IMR-90 (cell line): Measurements from ENCODE around the gene CD207. TPM values are rescaled to one million over a fixed set of nuclear protein-coding genes. Genes with fewer than 3 reads are reported as not detected.

Experiments used
- ATAC-seq: fragments of 200-7000 bp; cut with Tn5 transposase; 2 replicates; pipeline ENCODE4 v1.9.1; 2020; ENCODE audit warnings: low read depth, mild to moderate bottlenecking, moderate library complexity
- BruUV-seq: library from RNA; stranded (reverse); fragments of 400-500 nt; replicated peaks from 2 replicates; lab custom pipeline; 2021; lab: Mats Ljungman, UMichigan
- CTCF ChIA-PET: fragments of 300-600 bp; formaldehyde crosslinking; extraction: SDS; loops from one replicate; lab custom pipeline; 2021; ENCODE audit warnings: antibody characterized with exemption; lab: Yijun Ruan, JAX
- POLR2A ChIA-PET: fragments of 300-600 bp; sonication (Branson Sonifier 250); formaldehyde crosslinking; loops from one replicate; lab custom pipeline; 2022; ENCODE audit warnings: antibody characterized with exemption; ENCODE audit not compliant: unreplicated experiment; lab: Charles Lee
- DNase-seq: peaks from one replicate; pipeline ENCODE4 v3.0.0; 2013
- H2AFZ ChIP-seq: replicated peaks from 2 replicates; pipeline ENCODE3; 2013; ENCODE audit warnings: low read length, mild to moderate bottlenecking; ENCODE audit not compliant: poor library complexity
- H2AK5ac ChIP-seq: 2 replicates; pipeline ENCODE4 v1.6.1; 2013; ENCODE audit warnings: low read depth, low read length, inconsistent platforms
- H2AK9ac ChIP-seq: replicated peaks from 2 replicates; pipeline ENCODE3; 2013; ENCODE audit warnings: mild to moderate bottlenecking, low read depth, low read length, moderate library complexity; ENCODE audit not compliant: poor library complexity
- H2BK120ac ChIP-seq: 2 replicates; pipeline ENCODE4 v1.6.1; 2013; ENCODE audit warnings: low read depth, low read length, inconsistent platforms
- H2BK15ac ChIP-seq: 3 replicates; pipeline ENCODE4 v1.6.1; 2013; ENCODE audit warnings: low read depth, low read length, inconsistent platforms
- H2BK20ac ChIP-seq: 2 replicates; pipeline ENCODE4 v1.6.1; 2013; ENCODE audit warnings: low read depth, mild to moderate bottlenecking, inconsistent platforms, low read length, moderate library complexity
- H2BK5ac ChIP-seq: 2 replicates; pipeline ENCODE4 v1.6.1; 2013; ENCODE audit warnings: mild to moderate bottlenecking, low read depth, low read length, inconsistent platforms; ENCODE audit not compliant: poor library complexity, severe bottlenecking
- H3K14ac ChIP-seq: replicated peaks from 2 replicates; pipeline ENCODE4 v1.6.1; 2013; ENCODE audit warnings: low read depth, low read length, inconsistent platforms
- H3K18ac ChIP-seq: 2 replicates; pipeline ENCODE4 v1.6.1; 2013; ENCODE audit warnings: low read depth, low read length, control low read depth
- H3K23ac ChIP-seq: 2 replicates; pipeline ENCODE4 v1.6.1; 2013; ENCODE audit warnings: low read depth, low read length, inconsistent platforms
- H3K27ac ChIP-seq: 2 replicates; pipeline ENCODE4 v1.5.1; 2013; ENCODE audit warnings: mild to moderate bottlenecking, control low read depth, low read length; ENCODE audit not compliant: insufficient read depth
- H3K27me3 ChIP-seq: 2 replicates; pipeline ENCODE4 v1.6.1; 2013; ENCODE audit warnings: low read length; ENCODE audit not compliant: control insufficient read depth, insufficient read depth
- H3K36me3 ChIP-seq: 2 replicates; pipeline ENCODE4 v1.6.1; 2013; ENCODE audit warnings: low read length, mixed read lengths; ENCODE audit not compliant: control insufficient read depth, insufficient read depth
- H3K4ac ChIP-seq: 2 replicates; pipeline ENCODE4 v1.6.1; 2013; ENCODE audit warnings: low read depth, low read length, inconsistent platforms
- H3K4me1 ChIP-seq: 2 replicates; pipeline ENCODE4 v1.6.1; 2013; ENCODE audit warnings: low read length, mixed read lengths; ENCODE audit not compliant: control insufficient read depth, insufficient read depth
- H3K4me2 ChIP-seq: 2 replicates; pipeline ENCODE4 v1.6.1; 2013; ENCODE audit warnings: low read depth, mild to moderate bottlenecking, control low read depth, low read length, moderate library complexity
- H3K4me3 ChIP-seq: 2 replicates; pipeline ENCODE4 v1.5.1; 2013; ENCODE audit warnings: low read depth, mild to moderate bottlenecking, control low read depth, low read length, moderate library complexity; ENCODE audit not compliant: insufficient read depth
- H3K56ac ChIP-seq: 2 replicates; pipeline ENCODE4 v1.6.1; 2013; ENCODE audit warnings: low read length, inconsistent platforms; ENCODE audit not compliant: insufficient read depth; ENCODE audit errors: extremely low read depth
- H3K79me1 ChIP-seq, 2 experiments: 2 replicates each; pipeline ENCODE4 v1.6.1; 2013; ENCODE audit warnings: low read length in 2 of 2, inconsistent platforms in 1 of 2, low read depth in 1 of 2
- H3K9ac ChIP-seq: 2 replicates; pipeline ENCODE4 v1.6.1; 2013; ENCODE audit warnings: low read depth, low read length, control low read depth
- H3K9me1 ChIP-seq: 2 replicates; pipeline ENCODE4 v1.6.1; 2013; ENCODE audit warnings: low read length, inconsistent platforms; ENCODE audit not compliant: insufficient read depth
- H3K9me3 ChIP-seq: 2 replicates; pipeline ENCODE4 v1.6.1; 2013; ENCODE audit warnings: low read length; ENCODE audit not compliant: control insufficient read depth, insufficient read depth
- H4K20me1 ChIP-seq: 2 replicates; pipeline ENCODE4 v1.6.1; 2013; ENCODE audit warnings: low read length, inconsistent platforms; ENCODE audit not compliant: insufficient read depth
- H4K5ac ChIP-seq: 2 replicates; pipeline ENCODE4 v1.6.1; 2013; ENCODE audit warnings: mild to moderate bottlenecking, low read depth, low read length, control low read depth
- H4K8ac ChIP-seq, 2 experiments: 2 replicates each; pipeline ENCODE4 v1.6.1; 2013; ENCODE audit warnings: low read depth in 2 of 2, low read length in 2 of 2, control low read depth in 1 of 2, inconsistent platforms in 1 of 2
- H4K91ac ChIP-seq: 2 replicates; pipeline ENCODE4 v1.6.1; 2013; ENCODE audit warnings: low read depth, low read length, inconsistent platforms; ENCODE audit not compliant: insufficient read depth
- BHLHE40 ChIP-seq: fragments of 150-350 bp; IDR thresholded peaks from 2 replicates; pipeline ENCODE4 v1.6.1; 2016; ENCODE audit warnings: mild to moderate bottlenecking, low read depth, low read length
- CEBPB ChIP-seq: IDR thresholded peaks from 2 replicates; pipeline ENCODE4 v1.6.1; 2012; ENCODE audit warnings: low read depth, low read length, improper control_type of control experiment
- CHD1 ChIP-seq: IDR thresholded peaks from 2 replicates; pipeline ENCODE4 v1.6.1; 2012; ENCODE audit warnings: low read depth, low read length, improper control_type of control experiment
- FOS ChIP-seq: fragments of 150-350 bp; IDR thresholded peaks from 2 replicates; pipeline ENCODE4 v1.6.1; 2016; ENCODE audit warnings: low read depth, low read length
- MAFK ChIP-seq: IDR thresholded peaks from 2 replicates; pipeline ENCODE4 v1.6.1; 2012; ENCODE audit warnings: low read depth, low read length, improper control_type of control experiment
- MAZ ChIP-seq: IDR thresholded peaks from 2 replicates; pipeline ENCODE4 v1.6.1; 2012; ENCODE audit warnings: low read depth, mild to moderate bottlenecking, low read length, improper control_type of control experiment, moderate library complexity, borderline replicate concordance
- MXI1 ChIP-seq: IDR thresholded peaks from 2 replicates; pipeline ENCODE4 v1.6.1; 2012; ENCODE audit warnings: low read depth, mild to moderate bottlenecking, low read length, moderate library complexity, borderline replicate concordance
- NFE2L2 ChIP-seq: fragments of 150-350 bp; IDR thresholded peaks from 2 replicates; pipeline ENCODE4 v1.6.1; 2016; ENCODE audit warnings: low read depth, mild to moderate bottlenecking, low read length
- RCOR1 ChIP-seq: IDR thresholded peaks from 2 replicates; pipeline ENCODE4 v1.6.1; 2012; ENCODE audit warnings: mild to moderate bottlenecking, low read length, improper control_type of control experiment; ENCODE audit not compliant: insufficient replicate concordance
- RFX5 ChIP-seq: IDR thresholded peaks from 2 replicates; pipeline ENCODE4 v1.8.0; 2012; ENCODE audit warnings: low read depth, mild to moderate bottlenecking, low read length, moderate library complexity
- SMC3 ChIP-seq: fragments of 150-350 bp; IDR thresholded peaks from 2 replicates; pipeline ENCODE4 v1.6.1; 2016; ENCODE audit warnings: low read depth, mild to moderate bottlenecking, antibody characterized with exemption, low read length, moderate library complexity
- WGBS, 2 experiments: methylation state at CpG; one replicate each; pipeline versions ENCODE4 v1.1.5 to v1.1.7; 2013; ENCODE audit warnings: missing lambda C conversion rate in 2 of 2; ENCODE audit not compliant: insufficient read length in 1 of 2; ENCODE audit errors: extremely low coverage in 2 of 2; 5-methylcytosine and 5-hydroxymethylcytosine counted together
- dilution Hi-C: fragments of 300-500 bp; cut with HindIII; formaldehyde crosslinking; loops from one replicate; pipeline ENCODE4 v1.14.3; 2018; ENCODE audit warnings: low sequenced_read_pairs; ENCODE audit not compliant: unreplicated experiment
- in situ Hi-C: fragments of 300-500 bp; cut with MboI; formaldehyde crosslinking; loops from 3 replicates; pipeline ENCODE4 v1.14.3; 2019; ENCODE audit warnings: low sequenced_read_pairs, inconsistent platforms, mixed read lengths
- intact Hi-C: fragments of 100-400 bp; cut with micrococcal nuclease; formaldehyde crosslinking; loops from 2 replicates; pipeline ENCODE4 v1.10.0; 2022
- polyA plus RNA-seq, 3 experiments: library from polyadenylated mRNA; depleted of rRNA; stranded (reverse); fragments of >200 nt; gene quantifications; 2 replicates each; pipeline ENCODE4 v1.2.3, GENCODE V29; 2012; ENCODE audit warnings: low replicate concordance in 1 of 3
- total RNA-seq: library from RNA; depleted of rRNA; stranded (reverse); fragments of >200 nt; gene quantifications from 2 replicates; pipeline ENCODE4 v1.2.3, GENCODE V29; 2012
- TF ChIP-seq, protein P1 (sequence below): fragments of 150-350 bp; IDR thresholded peaks from 2 replicates; pipeline ENCODE4 v1.6.1; 2016; ENCODE audit warnings: low read depth, mild to moderate bottlenecking, low read length, moderate library complexity, borderline replicate concordance
- TF ChIP-seq, protein P2 (sequence below): conservative IDR thresholded peaks from 2 replicates; pipeline ENCODE4 v1.5.1; 2012; ENCODE audit warnings: mild to moderate bottlenecking, low read depth, low read length, improper control_type of control experiment

CD207 gene
- total and polyA plus RNA-seq, 2 of the 4 experiments (the other 2 are of a cell fraction), result not detected

DNA sequence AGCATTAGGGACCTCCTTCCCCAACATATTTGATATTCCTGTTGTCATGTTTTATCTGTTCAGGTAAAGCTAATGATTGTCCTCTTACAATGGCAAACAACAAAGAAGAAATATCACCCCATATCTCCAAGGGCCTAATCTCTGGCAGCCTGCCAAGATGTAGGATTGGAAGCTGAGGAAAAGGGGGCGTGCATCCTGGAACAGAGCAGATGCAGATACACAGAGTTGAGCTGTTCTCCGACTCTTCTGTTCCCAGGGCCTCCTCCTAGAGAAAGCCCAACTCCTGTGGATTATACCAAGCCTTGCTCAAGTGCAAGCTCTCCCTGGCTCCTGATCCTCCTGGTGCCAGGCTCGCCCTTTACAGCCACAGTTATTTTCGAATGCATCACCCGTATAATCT is 35.2 kb upstream of the CD207 start:
- Histone ChIP-seq H2BK15ac (no peak overlapping the region), H2AFZ (no peak overlapping the region), H3K4ac (no peak overlapping the region), H3K4me2 (no peak overlapping the region), H3K79me1 (no peaks in the 10 kb centered on the region), H4K20me1 (no peaks in the 10 kb centered on the region), H3K9me1 (no peaks in the 10 kb centered on the region), H2AK9ac (no peak overlapping the region), H4K91ac (no peak overlapping the region), H3K4me1 (no peaks in the 10 kb centered on the region), H3K56ac (no peak overlapping the region), H3K14ac (no peak overlapping the region), H3K27ac (no peak overlapping the region), H3K9me3 (no peaks in the 10 kb centered on the region), H2BK20ac (no peak overlapping the region), H4K5ac (no peak overlapping the region), H2BK120ac (no peak overlapping the region), H2AK5ac (no peak overlapping the region), H3K9ac (no peak overlapping the region), H3K27me3 (peaks cover 20% of the 10 kb centered on the region), H3K36me3 (no peaks in the 10 kb centered on the region), H4K8ac (no peak overlapping the region), H3K4me3 (no peak overlapping the region), H3K23ac (no peak overlapping the region), H2BK5ac (no peak overlapping the region), H3K18ac (no peak overlapping the region)
- in situ Hi-C loops (no loop called here), intact Hi-C loops (loop anchor here (1.0 kb wide), 2 partner anchors 50 to 77 kb away; no protein-coding TSS in a partner anchor), dilution Hi-C loops (no loop called here)
- TF ChIP-seq FOS (no peak), MAFK (no peak), MAZ (no peak), BHLHE40 (no peak), MXI1 (no peak), RFX5 (no peak), CEBPB (no peak), CHD1 (no peak), RCOR1 (no peak), NFE2L2 (no peak), SMC3 (no peak)
- TF ChIP-seq, protein P1, sequence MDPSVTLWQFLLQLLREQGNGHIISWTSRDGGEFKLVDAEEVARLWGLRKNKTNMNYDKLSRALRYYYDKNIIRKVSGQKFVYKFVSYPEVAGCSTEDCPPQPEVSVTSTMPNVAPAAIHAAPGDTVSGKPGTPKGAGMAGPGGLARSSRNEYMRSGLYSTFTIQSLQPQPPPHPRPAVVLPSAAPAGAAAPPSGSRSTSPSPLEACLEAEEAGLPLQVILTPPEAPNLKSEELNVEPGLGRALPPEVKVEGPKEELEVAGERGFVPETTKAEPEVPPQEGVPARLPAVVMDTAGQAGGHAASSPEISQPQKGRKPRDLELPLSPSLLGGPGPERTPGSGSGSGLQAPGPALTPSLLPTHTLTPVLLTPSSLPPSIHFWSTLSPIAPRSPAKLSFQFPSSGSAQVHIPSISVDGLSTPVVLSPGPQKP, result no peak
- TF ChIP-seq, protein P2, sequence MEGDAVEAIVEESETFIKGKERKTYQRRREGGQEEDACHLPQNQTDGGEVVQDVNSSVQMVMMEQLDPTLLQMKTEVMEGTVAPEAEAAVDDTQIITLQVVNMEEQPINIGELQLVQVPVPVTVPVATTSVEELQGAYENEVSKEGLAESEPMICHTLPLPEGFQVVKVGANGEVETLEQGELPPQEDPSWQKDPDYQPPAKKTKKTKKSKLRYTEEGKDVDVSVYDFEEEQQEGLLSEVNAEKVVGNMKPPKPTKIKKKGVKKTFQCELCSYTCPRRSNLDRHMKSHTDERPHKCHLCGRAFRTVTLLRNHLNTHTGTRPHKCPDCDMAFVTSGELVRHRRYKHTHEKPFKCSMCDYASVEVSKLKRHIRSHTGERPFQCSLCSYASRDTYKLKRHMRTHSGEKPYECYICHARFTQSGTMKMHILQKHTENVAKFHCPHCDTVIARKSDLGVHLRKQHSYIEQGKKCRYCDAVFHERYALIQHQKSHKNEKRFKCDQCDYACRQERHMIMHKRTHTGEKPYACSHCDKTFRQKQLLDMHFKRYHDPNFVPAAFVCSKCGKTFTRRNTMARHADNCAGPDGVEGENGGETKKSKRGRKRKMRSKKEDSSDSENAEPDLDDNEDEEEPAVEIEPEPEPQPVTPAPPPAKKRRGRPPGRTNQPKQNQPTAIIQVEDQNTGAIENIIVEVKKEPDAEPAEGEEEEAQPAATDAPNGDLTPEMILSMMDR, result no peak
- no peak for DNase-seq
- ChIA-PET CTCF (interaction anchor here (0.5 to 2.7 kb wide), 8 partner anchors 15 to 891 kb away, joined by 3 to 22 read pairs (median 6); no protein-coding TSS in a partner anchor), POLR2A (no interaction called here)
- BruUV-seq, result no TSS peak
- WGBS, 2 experiments, result 0% methylated on average over 1 of the region's 5 CpGs; no CpG with 5 or more reads in 1 of the 2 experiments
- no peak for ATAC-seq
